ENCODE data around the gene IGSF9.

- TF ChIP-seq PHF8 (CRISPR knock-in tag; IDR thresholded peaks at IDR 0.05) (no peak), ZBTB42 (CRISPR knock-in tag; IDR thresholded peaks at IDR 0.05) (no peak), ZSCAN31 (CRISPR knock-in tag; IDR thresholded peaks at IDR 0.05; ENCODE audit: low read depth) (no peak), POLR2A (IDR thresholded peaks at IDR 0.05; ENCODE audit: insufficient read depth in 1 of 2, low read depth in 2 of 2, low read length in 2 of 2) (no peak)
These were observed 31.0 kb downstream of the IGSF9 start for GRCh38 chr1:159914252-159915018.
